Peyer's patch (tissue), 4 donors: ENCODE measurements around the gene ABCA7. TPM values are rescaled to one million over a fixed set of nuclear protein-coding genes. Genes with fewer than 3 reads are reported as not detected.

Source experiments
- DNase-seq, 3 donors: peaks; one replicate each; pipeline ENCODE4 v3.0.0-alpha.2; 2017 to 2019
- H3K27ac ChIP-seq, 4 donors: fragments of 200-600 bp; sonication (generic); one replicate each; pipeline ENCODE4 v1.5.1; 2016 to 2019
- H3K27me3 ChIP-seq, 2 donors: fragments of 200-600 bp; sonication (generic); one replicate each; pipeline ENCODE4 v1.5.1; 2019
- H3K36me3 ChIP-seq, 3 donors: fragments of 200-600 bp; sonication (generic); one replicate each; pipeline ENCODE4 v1.5.1; 2016 to 2019
- H3K4me1 ChIP-seq, 4 donors: fragments of 200-600 bp; sonication (generic); one replicate each; pipeline ENCODE4 v1.5.1; 2016 to 2019
- H3K4me3 ChIP-seq, 4 donors: fragments of 200-600 bp; sonication (generic); 1 replicate in 3 of 4; 2 replicates in 1 of 4; pipeline ENCODE4 v1.5.1; 2016 to 2019; ENCODE audit warnings: mild to moderate bottlenecking in 1 of 4
- H3K9me3 ChIP-seq, 4 donors: fragments of 200-600 bp; sonication (generic); one replicate each; pipeline ENCODE4 v1.5.1; 2016 to 2019; ENCODE audit warnings: mild to moderate bottlenecking in 1 of 4
- POLR2A ChIP-seq, 2 donors: fragments of 450-650 bp; IDR thresholded peaks; one replicate each; pipeline ENCODE4 v1.5.1; 2017; ENCODE audit warnings: antibody characterized with exemption in 2 of 2, mild to moderate bottlenecking in 2 of 2, moderate library complexity in 2 of 2
- total RNA-seq, 4 donors: library from RNA; depleted of rRNA; stranded (reverse); fragments of >200 nt; gene quantifications; one replicate each; pipeline ENCODE4 v1.1.0, GENCODE V29; 2016
- TF ChIP-seq, protein P1 (sequence below), 6 experiments: fragments of 450-650 bp in 4 of 6; fragments of 200-600 bp in 2 of 6; sonication (generic) in 1 of 6; IDR thresholded peaks; one replicate each; pipeline ENCODE4 v1.5.1; 2017 to 2019; ENCODE audit warnings: antibody characterized with exemption in 6 of 6, mild to moderate bottlenecking in 3 of 6, moderate library complexity in 1 of 6

Gene ABCA7
- total RNA-seq, 4 donors from 2014 or later, result 30.1 to 162 (median 72.1) TPM

DNA sequence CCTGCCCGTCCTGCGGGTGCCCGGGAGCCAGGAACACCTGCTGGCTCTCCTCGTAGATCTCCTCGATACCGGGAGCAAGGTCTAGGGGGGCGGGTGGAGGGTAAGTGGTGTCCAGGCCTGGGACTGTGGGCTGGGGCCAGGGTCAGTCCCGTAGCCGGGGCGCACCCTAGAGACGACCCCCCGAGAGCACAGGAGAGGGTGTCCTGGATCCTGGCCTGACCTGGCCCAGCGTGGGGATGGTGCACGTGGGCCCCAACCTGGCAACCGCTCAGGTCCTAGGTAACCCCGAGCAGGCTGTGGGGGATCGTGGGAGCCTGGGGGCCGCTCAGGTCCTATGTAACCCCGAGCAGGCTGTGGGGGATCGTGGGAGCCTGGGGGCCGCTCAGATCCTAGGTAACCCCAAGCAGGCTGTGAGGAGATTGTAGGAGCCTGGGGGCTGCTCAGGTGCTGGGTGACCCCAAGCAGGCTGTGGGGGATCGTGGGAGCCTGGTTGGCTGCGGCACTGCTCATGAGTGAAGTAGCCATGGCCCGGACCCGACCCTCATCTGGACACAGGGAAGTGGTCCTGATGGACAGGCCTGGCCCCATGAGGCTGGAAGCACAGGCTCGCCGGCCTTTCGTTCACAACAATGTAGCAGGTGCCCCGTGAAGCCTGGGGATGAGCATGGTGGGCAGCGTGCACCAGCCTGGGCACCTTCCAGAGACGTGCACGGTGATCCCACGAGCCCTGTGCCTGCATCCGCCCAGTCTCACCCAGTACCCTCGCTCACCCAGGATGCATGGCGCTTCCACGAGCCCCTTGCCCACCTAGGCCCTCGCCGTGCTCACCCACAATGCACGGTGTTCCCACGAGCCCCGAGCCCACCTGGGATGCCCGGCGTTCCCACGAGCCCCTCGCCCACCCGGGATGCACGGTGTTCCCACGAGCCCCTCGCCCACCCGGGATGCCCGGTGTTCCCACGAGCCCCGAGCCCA is 70.1 kb downstream of the ABCA7 start:
- DNase-seq, result no peak
- H3K27ac ChIP-seq, result no peak overlapping the region
- no peak overlapping the region for H3K4me3 ChIP-seq
- peaks cover 0 to 86% (median 0%) of the 10 kb centered on the region in 3 donors for H3K36me3 ChIP-seq
- no peaks in the 10 kb centered on the region for H3K9me3 ChIP-seq
- peaks cover 0 to 50% (median 20%) of the 10 kb centered on the region in 4 donors for H3K4me1 ChIP-seq
- TF ChIP-seq, protein P1, sequence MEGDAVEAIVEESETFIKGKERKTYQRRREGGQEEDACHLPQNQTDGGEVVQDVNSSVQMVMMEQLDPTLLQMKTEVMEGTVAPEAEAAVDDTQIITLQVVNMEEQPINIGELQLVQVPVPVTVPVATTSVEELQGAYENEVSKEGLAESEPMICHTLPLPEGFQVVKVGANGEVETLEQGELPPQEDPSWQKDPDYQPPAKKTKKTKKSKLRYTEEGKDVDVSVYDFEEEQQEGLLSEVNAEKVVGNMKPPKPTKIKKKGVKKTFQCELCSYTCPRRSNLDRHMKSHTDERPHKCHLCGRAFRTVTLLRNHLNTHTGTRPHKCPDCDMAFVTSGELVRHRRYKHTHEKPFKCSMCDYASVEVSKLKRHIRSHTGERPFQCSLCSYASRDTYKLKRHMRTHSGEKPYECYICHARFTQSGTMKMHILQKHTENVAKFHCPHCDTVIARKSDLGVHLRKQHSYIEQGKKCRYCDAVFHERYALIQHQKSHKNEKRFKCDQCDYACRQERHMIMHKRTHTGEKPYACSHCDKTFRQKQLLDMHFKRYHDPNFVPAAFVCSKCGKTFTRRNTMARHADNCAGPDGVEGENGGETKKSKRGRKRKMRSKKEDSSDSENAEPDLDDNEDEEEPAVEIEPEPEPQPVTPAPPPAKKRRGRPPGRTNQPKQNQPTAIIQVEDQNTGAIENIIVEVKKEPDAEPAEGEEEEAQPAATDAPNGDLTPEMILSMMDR (IDR thresholded peaks at IDR 0.05), result no peak
- no peak for TF ChIP-seq POLR2A (IDR thresholded peaks at IDR 0.05)
- no peaks in the 10 kb centered on the region for H3K27me3 ChIP-seq

DNA sequence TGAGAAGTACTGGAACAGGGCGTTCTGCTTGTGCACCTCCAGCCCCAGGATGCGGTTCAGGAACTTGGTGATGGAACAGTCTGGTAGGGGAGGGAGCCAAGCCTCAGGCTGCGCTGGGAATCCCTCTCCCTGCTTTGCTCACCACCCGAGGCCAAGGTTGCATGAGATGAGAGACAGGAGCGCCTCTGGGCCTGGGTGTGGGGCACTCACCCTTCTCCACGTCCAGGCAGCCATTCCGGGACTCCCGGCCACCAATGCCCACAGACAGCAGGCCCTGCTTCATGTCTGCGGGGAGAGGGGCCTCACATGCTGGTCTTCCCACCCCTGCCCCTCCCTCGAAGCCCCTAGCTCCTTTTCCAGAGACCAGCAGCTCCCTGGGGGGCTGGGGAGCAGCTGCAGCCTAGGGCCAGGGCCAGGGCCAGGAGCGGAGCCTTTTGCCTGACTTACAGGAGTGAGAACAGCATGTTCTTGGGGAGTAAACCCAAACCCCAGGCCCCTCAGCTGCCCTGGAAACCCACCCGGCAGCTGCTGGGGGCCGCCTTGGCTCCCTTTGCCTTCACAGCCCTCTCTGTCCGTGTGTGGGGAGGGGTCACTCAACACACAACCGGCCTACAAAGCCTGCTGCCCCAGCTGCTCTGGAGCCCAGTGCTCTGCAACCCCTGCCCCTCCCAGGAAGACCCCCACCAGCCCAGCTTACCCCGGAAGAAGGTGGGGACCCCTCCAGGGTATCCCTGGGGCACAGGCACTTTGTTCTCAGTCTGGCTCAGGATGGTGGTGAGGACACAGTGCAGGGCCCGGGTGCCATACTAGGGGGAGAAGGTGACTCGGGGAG is 71.1 kb downstream of the ABCA7 start:
- no peak overlapping the region for H3K27ac ChIP-seq
- peaks cover 0 to 87% (median 0%) of the 10 kb centered on the region in 3 donors for H3K36me3 ChIP-seq
- no peak for DNase-seq
- H3K9me3 ChIP-seq, result no peaks in the 10 kb centered on the region
- H3K4me1 ChIP-seq, result peaks cover 0 to 39% (median 15%) of the 10 kb centered on the region in 4 donors
- H3K27me3 ChIP-seq, result no peaks in the 10 kb centered on the region
- no peak overlapping the region for H3K4me3 ChIP-seq
- TF ChIP-seq, protein P1 (IDR thresholded peaks at IDR 0.05), result no peak
- TF ChIP-seq POLR2A (IDR thresholded peaks at IDR 0.05), result no peak

DNA sequence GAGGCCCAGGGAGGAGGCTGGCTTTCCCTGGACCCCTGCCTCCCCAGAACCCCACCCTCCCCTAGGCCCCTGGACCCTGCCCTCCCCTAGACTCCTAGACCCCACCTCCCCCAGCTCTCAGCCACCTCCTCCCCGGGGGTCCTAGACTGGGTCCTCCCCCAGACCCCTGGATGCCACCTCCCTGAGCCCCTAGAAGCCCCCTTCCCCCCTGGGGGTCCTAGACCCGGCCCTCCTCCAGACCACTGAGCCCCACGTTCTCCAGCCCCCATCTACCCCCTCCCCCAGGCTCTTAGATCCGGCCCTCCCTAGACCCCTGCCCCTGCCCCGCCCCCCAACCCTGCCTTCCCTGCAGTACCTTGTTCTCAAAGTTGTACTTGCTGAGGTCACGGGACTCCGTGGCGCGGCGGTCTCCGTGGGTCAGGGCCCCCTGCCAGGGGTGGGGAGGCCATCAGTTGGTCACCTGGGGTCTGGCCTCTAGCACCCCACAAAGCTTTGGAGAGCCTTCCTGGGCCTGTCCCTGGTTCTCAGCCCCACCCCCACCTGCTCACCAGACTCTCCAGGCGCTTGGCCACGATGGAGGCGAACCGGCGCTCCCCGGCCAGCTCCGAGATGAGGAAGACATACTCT is 71.8 kb downstream of the ABCA7 start:
- no peak for DNase-seq
- TF ChIP-seq, protein P1 (IDR thresholded peaks at IDR 0.05), result no peak
- no peak for TF ChIP-seq POLR2A (IDR thresholded peaks at IDR 0.05)
- no peak overlapping the region for H3K4me3 ChIP-seq
- H3K9me3 ChIP-seq, result no peaks in the 10 kb centered on the region
- peak overlapping the region in 3 of 4 donors; percentile 36 to 71 (median 41) for H3K27ac ChIP-seq
- peaks cover 0 to 87% (median 0%) of the 10 kb centered on the region in 3 donors for H3K36me3 ChIP-seq
- peaks cover 0 to 32% (median 14%) of the 10 kb centered on the region in 4 donors for H3K4me1 ChIP-seq
- no peaks in the 10 kb centered on the region for H3K27me3 ChIP-seq

DNA sequence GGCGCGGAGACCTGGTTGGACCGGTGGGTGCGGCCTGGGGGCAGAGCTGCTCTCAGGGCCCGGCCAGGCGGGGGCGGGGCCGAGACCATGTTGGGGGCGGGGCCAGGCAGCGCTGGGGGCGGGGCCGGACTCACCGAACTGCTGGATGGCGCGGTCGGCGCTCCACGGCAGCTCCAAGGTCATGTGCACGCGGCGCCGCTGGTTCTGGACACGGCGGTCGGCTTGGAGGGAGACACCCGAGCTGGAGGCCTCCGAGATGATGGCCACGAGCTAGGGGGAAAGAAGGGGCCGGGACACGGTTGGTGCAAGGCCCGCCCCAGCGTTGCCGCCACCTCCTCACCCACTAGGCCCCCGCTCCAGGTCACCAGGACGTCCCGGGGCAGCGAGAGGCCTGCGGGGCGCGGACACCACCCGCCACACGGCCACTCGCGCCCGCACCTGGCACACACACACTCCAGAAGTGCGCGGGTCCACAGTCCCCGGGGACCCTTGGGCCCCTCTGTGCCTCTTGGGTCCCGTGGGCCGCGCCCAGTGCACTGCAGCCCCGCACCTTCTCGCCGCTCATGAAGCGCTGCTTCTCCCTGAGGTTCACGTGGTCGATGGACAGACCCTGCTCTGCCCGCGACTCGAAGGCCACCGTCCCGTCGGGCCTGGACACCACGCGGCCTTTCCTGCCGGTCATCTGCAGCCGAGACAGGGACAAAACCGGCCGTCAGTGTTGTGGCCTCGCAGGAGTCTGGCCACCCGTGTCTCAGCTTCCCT is 72.5 kb downstream of the ABCA7 start:
- no peaks in the 10 kb centered on the region for H3K9me3 ChIP-seq
- peaks cover 0 to 25% (median 12%) of the 10 kb centered on the region in 4 donors for H3K4me1 ChIP-seq
- H3K27me3 ChIP-seq, result no peaks in the 10 kb centered on the region
- peak overlapping the region in 1 of 4 donors; percentile 0 for H3K4me3 ChIP-seq
- peak overlapping the region; percentile 18 to 79 (median 68) for H3K27ac ChIP-seq
- peak in 2 of 3 donors; percentile 86 to 92 for DNase-seq
- TF ChIP-seq, protein P1 (IDR thresholded peaks at IDR 0.05), result no peak
- TF ChIP-seq POLR2A (IDR thresholded peaks at IDR 0.05), result no peak
- peaks cover 0 to 87% (median 0%) of the 10 kb centered on the region in 3 donors for H3K36me3 ChIP-seq
